GM10266 (cell line): ENCODE results near the gene RAB11FIP3.

Experiments
- DNase-seq: peaks from one replicate; pipeline ENCODE4 v3.0.0; 2012; ENCODE audit errors: extremely low spot score
- CTCF ChIP-seq: IDR thresholded peaks from 2 replicates; pipeline ENCODE4 v1.5.1; 2012; ENCODE audit warnings: mild to moderate bottlenecking, low read depth; ENCODE audit not compliant: control insufficient read depth, insufficient read depth; ENCODE audit errors: missing control alignments

Gene RAB11FIP3

GRCh38 chr16:531494-532125 lies 106.2 kb downstream of the RAB11FIP3 start:
- TF ChIP-seq CTCF: no peak
- no peak for DNase-seq

GRCh38 chr16:533391-534123 lies 108.1 kb downstream of the RAB11FIP3 start:
- no peak for TF ChIP-seq CTCF
- no peak for DNase-seq

- DNase-seq: no peak
- no peak for TF ChIP-seq CTCF
These were observed 108.7 kb downstream of the RAB11FIP3 start for GRCh38 chr16:534135-534534.

- DNase-seq: no peak
- TF ChIP-seq CTCF: no peak
These were observed 109.5 kb downstream of the RAB11FIP3 start for GRCh38 chr16:534856-535445.

GRCh38 chr16:535446-536405 lies 110.3 kb downstream of the RAB11FIP3 start:
- no peak for TF ChIP-seq CTCF
- no peak for DNase-seq

- DNase-seq: no peak
- TF ChIP-seq CTCF: no peak
These were observed 111.3 kb downstream of the RAB11FIP3 start for GRCh38 chr16:536746-537145.
